Activated CD8-positive, alpha-beta memory T cell treated with anti-CD3 and anti-CD28 coated beads, Interleukin-2, amount 50 U/mL, for 48 hours (primary cell): ENCODE results near the gene GLRX2.

Experiments used
- DNase-seq: peaks from one replicate; pipeline ENCODE4 v3.0.0-alpha.2; 2020

The GLRX2 gene

DNA sequence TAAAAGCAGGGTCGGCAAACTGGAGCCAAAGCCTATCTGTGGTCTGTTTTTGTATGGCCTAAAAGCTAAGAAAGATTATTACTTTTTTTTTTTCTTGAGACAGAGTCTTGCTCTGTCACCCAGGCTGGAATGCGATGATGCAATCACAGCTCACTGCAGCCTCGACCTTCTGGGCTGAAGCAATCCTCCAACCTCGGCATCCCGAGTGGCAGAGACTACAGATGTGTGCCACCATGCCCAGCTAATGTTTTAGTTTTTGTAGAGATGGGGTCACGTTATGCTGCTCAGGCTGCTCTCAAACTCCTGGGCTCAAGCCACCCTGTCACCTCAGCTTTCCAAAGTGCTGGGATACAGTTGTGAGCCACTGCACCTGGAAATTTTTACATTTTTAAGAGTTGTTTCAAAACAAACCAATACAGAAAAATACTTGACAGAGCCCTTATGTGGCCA, 6.5 kb upstream of the GLRX2 start:
- no peak for DNase-seq

DNA sequence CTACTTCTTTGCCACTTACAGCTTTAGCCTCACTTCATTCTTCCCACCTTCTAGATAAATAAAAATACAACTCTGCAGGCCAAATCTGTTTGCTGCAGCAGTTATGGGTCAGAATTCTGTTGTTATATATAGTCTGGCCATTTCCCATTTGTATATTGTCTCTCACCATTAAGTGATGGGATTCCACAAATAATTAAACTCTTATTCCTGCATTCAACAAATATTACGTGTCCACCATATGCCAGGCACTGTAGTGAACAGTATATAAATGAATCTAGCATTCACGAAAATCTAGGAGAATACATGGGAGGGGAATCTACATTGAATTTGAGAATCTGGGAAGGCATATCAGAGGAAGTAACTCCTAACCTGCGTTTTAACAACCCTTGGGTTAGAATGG, 5.7 kb upstream of the GLRX2 start:
- DNase-seq, result no peak

DNA sequence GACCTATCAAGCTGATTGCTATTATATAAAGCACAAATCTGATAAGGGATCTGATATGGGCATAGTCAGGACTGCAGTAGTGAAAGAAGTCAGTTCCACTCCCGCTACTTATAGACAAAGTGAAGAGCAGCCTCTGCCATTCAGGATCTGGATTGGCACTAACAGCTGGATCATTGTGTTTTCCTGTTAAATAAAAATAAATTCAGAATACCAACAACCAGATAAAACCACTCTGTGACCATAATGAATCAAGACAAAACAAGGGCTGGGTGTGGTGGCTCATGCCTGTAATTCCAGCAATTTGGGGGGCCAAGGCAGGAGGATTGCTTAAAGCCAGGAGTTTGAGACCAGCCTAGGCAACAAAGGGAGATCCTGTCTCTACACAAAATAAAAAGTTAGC, 5.0 kb upstream of the GLRX2 start:
- no peak for DNase-seq

DNA sequence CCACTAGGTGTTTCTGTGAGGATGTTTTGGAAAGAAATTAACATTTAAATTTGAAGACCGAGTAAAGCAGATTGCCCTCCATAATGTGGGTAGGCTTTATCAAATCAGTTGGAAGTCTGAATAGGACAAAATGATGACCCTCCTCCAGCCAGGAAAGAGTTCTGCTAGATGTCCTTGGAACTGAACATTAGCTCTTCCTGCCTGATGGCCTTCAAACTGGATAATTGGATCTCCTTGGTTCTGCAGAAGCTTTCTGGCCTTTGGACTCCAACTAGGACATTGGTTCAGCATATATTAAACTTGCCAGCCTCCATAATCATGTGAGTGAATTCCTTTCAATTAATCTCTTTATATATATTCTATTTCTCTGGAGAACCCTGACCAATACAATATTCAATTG, 4.4 kb upstream of the GLRX2 start:
- DNase-seq, result no peak

DNA sequence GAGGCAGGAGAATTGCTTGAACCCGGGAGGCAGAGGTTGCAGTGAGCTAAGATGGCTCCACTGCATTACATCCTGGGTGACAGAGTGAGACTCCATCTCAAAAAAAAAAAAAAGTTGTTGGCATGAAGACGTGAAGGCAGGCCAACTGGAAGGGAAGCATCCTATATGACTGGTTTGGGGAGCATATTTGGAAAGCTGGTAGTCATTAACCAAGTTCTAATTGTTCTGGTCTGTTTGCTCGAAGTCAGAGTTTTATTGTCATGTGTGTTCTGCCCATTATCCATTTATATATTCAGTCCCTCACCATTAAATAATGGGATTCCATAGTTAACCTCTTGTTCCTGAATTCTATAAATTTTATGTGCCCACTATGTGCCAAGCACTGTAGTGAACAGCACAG, 3.3 kb upstream of the GLRX2 start:
- DNase-seq, result no peak

DNA sequence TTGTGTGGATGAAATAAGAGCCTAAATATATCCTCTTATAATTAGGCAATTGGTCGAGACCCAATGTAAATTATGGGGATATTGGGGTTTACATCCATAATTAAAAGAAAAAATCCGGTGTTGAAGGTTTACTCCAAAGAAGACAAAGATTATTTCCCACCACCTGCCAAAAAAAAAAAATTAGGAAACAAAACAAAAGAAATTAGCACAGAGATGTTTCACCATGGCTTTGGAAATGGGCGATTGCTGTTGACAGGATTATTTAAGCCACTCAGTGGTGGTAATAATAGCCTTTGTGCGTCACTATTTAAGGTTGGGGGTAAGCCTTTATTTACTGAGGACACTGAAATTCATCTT, 585 bp upstream of the GLRX2 start:
- DNase-seq, result no peak

DNA sequence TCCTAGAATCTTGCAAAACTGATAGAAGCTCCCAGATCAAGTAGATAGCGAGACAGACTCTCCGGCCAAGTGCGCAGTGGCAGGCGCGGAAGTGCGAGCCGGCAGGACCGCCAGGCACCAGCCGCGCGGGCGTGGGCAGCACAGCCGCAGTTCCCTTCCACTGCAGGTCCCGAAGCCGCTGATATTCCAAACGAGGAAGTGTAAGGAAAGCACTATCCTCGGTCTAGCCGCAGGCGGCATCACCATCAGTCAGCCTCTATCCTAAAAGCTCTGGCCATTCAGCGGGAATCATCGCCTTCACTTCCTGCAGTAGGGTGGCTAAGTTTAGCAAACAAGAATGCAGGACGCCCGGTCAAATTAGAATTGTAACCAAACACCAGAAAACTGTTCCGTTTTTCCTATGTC, 710 bp downstream of the GLRX2 start:
- DNase-seq, result peak; percentile 66

DNA sequence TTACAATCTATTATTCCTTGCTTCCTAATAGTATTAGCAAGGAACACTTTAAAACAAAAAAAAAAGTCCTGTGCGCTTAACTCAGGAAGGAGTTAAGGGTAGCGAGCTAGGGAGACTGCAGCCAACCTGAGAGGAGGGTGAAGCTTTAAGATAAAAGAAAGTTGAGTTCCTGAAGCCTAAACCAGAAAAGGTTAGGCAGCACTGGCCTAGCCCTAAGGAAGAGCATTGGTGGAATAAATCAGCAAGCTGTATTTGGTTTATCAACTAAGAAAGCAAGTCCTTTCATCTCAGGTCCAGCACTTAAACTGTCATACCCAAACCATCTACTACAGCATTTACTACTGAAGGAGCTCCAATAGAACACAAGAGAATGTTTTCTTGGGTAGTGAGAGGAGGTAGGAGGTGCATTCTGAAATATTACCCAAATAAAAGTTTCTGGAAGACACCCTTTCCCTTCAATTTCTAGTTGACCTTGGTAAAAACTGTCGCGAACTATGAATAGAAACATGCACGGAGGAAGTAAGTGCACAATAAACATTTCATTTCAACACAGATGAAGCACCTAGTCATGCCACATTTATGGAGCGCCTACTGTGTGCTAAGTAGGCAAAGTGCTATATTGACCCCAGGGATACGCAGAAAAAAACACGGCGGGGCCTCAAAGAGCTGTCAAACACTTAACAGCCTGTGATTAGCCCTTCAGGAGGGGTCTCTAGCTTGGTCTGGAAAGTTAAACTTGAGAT, 1.3 kb downstream of the GLRX2 start:
- DNase-seq, result no peak

DNA sequence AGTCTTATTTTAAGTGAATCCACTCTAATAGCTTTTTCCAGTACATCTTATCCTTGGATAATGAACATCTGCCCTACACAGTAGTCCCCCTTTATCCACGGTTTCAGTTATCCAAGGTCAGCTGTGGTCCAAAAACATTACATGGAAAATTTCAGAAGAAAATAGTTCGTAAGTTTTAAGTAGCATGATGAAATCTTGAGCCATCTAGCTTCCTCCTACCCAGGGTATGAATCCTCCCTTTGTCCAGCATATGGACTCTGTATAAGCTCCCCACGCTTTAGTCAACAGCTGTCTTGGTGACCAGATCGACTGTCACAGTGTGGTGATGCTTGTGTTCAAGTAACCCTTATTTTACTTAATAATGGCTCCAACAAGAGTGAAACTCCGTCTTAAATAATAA, 2.6 kb downstream of the GLRX2 start:
- no peak for DNase-seq

DNA sequence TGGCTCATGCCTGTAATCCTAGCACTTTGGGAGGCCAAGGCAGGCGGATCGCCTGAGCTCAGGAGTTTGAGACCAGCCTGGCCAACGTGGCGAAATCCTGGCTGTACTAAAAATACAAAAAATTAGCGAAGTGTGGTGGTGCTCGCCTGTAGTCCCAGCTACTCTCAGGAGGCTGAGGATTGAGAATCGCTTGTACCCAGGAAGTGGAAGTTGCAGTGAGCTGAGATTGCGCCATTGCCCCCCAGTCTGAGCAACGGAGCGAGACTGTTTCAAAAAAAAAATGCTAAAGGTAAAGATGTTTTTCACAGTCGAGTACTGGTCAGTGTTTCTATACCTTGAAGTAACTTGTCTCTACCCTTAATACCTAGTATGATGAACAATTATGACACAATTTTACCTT, 11.1 kb downstream of the GLRX2 start:
- DNase-seq, result no peak

DNA sequence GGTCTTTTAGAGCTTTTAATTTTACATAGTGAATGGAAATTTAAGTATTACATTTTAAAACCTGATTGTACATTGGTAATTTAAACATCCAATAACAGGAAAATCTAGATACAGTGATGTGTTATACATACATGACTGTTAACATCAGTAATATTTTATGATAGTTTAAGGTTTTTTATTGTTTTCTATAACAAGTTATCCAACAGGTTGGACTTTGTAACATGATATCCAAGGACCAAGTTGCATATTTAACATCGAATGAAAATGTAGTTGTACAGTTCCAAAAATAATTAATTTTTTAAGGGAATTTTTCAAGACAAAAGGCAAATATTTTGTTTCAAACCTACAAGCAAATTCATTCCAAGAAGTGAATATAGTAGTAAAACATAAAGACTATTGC, 14.3 kb downstream of the GLRX2 start:
- DNase-seq, result no peak

DNA sequence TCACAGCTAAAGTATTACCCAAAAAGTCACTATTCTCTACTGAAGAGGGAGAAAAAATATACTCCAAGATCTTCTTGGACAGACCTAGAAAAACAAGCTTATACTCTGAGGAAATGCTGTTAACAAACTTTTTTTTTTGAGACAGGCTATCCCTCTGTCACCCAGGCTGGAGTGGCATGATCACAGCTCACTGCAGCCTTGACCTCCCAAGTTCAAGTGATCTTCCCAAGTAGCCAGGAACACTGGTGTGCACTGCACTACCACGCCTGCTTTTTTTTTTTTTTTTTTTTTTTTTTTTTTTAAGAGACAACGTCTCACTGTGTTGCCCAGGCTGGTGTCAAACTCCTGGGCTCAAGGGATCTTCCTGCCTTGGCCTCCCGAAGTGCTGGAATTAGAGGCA, 17.3 kb downstream of the GLRX2 start:
- DNase-seq, result no peak

DNA sequence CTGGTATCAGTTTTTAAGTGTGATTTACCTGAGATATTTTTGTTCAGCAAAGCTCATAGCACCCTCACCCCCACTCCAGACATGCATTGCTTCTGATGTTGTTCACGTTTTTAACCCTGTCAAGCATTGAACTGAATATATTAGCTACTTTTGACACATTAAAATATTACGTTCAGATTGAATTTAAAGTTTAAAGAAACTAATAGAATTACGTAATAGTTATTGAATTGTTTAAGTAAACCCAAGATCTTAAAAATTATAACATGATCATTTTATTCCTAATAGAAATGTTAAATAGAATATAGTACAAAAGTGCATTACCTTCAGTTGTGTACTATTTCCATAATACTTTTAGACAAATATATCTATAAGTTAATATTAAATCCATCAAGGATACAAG, 18.9 kb downstream of the GLRX2 start:
- DNase-seq, result no peak

DNA sequence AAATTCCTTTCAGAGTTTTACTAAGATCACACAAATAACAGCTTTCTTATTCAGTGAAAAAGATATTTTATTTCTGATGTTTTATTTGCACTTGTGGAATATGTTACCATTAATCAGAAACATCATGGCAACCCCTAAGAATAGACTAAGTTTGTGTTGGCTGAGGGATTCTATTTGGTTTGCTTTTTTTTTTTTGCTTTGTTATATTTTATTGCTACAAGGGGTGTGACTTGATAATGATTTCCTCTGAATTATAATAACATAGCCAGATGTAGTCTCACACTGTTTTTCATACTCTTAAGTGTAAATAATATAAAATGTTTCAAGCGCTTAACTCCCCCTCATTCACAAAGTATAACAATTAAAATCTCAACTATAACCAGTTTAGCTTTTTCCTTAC, 20.0 kb downstream of the GLRX2 start:
- DNase-seq, result no peak

DNA sequence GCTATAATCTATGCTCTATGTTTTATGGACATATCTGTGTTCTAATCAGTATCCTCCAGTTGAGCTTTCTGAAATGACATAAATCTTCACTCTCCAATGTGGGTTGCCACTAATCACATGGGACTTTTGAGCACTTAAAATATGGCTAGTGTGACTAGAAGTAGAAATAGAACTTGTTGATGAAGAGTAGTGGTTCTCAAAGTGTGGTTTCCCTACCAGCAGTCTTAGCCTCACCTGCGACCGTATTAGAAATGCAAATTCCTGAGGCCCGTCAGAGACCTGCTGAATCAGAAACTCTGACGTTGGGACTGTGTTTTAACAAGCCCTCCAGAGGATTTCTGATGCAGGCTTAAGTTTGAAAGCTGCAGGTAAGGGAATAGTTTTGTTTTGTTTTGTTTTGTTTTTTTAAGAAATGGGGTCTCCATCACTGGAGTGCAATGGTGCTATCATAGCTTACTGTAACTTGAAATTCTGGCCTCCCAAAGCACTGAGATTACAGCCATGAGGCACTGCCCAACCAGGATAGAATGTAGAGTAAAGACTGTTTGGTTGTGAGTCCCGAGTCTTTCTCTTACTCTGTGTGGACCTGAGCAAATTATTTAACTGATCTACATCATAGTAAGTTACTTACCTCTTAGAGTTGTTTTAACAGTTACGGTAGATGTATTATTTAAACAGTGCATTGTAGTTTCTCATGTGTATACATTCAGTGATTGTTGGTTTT, 21.7 kb downstream of the GLRX2 start:
- DNase-seq, result no peak

DNA sequence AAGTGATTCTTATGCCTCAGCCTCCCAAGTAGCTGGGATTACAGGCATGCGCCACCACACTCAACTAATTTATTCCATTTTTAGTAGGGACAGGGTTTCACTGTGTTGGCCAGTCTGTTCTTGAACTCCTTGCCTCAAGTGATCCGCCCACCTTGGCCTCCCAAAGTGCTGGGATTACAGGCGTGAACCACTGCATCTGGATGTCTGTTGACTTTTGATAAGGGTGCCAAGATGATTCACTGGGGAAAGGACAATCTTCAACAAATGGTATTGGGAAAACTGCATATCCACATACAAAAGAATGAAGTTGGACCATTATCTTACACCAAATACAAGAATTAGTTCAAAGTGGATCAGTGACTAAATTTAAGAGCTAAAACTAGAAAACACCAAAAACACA, 26.0 kb downstream of the GLRX2 start:
- DNase-seq, result no peak

DNA sequence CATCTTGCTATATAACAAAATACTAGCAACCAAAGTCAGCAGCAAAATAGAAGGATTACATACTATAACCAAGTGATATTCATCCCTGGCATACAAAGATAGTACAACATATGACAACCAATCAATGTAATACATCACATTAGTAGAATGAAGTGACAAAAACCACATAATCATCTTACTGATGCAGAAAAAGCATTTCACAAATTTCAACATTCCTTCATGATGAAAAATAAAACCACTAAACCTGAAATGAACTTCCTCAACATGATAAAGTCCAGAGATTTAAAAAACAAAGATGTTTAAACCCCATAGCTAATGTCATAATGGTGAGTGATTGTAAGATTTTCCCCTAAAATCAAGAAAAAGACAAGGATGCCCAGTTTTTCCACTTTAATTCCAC, 27.2 kb downstream of the GLRX2 start:
- DNase-seq, result no peak

DNA sequence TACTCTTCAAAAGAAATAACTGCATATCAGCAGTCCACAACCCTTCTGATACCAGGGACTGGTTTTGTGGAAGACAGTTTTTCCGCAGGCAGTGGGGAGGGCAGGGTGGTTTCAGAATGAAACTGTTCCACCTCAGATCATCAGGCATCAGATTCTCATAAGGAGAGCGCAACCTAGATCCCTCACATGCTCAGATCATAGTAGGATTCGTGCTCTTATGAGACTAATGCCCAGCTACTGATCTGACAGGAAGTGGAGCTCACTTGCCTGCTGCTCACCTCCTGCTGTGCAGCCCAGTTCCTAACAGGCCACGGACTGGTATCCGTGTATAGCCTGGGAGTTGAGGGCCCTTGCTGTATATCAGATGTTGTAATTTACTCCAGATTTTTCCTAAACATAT, 34.3 kb downstream of the GLRX2 start:
- no peak for DNase-seq

DNA sequence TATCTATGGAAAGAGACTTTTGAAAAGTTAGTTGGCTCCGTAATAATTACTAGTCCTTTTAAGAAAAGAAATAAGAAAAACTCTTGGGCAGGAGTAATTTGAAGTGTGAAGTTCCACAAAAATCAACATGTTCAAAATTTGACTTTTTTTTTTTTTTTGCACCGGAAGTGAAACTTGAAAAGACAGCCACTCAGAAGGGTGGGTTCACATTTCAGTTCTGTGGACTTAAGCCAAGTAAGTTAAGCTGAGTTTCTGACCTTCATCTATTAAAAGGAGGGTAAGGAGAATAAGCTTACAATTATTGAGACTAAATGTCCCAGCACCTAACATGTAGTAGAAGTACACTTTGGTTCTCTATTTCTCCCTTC, 34.8 kb downstream of the GLRX2 start:
- DNase-seq, result no peak

DNA sequence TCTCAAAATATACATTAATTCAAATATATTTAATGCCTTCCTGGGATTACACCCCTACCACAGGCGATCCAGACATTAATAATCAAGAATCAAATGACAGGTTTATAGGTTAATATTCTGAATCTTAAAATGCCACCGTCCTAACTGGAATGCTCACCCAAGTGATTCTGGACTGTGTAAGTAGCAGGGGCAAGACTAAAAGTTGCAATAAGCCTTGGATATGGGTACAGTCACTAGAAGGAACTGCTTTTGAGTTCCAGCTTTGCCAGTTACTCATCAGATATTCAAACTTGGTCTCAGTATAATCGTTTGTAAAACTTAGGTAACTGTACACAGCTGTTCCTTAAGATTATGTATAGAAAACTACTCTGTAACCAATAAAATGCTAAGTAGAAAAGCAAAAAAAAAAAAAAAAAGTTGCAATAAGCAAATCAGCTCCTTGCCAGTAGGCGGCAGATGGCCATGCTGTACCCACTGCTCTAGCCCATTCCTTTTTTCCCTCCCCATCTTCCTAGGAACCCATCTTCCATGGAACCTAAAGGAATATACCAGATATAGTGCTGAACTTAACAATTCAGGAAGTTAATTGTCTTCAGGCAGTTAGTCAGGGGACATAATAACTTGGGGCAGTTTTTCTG, 35.3 kb downstream of the GLRX2 start:
- DNase-seq, result no peak

DNA sequence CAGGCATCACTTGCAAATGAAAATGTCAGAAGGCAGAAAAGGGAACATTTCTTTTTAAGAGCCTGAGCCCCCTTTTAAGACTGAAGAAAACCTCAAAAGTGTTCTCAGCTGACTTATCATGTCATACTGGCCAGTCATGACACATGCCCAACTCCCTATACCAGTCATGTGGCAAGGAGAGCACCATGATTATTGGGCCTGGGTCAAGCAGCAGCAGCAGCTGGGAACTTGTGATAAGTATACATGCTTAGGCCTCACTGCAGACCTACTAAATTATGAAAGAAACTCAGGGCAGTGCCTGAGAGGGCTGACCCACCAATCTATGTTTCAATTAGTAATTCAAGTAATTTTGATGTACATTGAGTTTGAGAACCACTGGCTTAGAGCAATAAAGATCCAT, 37.2 kb downstream of the GLRX2 start:
- no peak for DNase-seq

DNA sequence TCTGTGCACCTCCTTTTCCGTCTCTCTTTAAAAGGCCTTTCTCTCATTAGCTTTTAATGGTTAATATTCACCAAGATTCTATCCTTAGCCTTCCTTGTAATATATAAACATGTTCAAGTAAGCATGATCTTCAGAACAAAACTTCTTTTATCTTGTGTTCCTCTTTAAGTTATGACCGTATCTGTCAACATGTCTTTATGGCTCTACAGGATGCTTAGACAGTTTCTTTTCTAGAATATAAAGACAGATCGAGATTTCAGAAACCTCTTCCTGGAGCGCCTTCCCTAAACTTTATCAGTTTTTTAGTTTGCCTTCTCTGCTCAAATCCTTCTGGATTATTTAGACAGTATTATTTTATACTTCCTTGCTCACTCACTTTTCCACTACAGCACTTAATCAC, 38.6 kb downstream of the GLRX2 start:
- DNase-seq, result no peak

DNA sequence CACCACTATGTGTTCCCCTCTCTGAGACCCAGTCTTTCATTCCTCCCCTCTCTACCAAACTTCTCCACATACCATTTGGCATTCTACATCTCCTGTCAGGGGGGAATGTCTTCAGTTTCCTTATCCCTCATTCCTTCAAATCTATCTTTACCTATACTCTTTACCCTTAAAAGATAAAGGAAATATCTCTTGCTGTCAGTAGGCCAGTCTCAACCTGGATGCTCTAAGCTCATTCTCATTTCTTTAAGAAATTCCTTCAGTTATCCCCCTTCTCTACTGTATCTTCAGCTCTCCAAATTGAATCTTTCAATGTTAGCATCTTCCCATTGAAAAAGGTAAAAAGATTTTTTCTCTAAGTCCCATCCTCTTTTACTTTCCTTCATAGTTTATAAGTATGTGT, 39.3 kb downstream of the GLRX2 start:
- no peak for DNase-seq

DNA sequence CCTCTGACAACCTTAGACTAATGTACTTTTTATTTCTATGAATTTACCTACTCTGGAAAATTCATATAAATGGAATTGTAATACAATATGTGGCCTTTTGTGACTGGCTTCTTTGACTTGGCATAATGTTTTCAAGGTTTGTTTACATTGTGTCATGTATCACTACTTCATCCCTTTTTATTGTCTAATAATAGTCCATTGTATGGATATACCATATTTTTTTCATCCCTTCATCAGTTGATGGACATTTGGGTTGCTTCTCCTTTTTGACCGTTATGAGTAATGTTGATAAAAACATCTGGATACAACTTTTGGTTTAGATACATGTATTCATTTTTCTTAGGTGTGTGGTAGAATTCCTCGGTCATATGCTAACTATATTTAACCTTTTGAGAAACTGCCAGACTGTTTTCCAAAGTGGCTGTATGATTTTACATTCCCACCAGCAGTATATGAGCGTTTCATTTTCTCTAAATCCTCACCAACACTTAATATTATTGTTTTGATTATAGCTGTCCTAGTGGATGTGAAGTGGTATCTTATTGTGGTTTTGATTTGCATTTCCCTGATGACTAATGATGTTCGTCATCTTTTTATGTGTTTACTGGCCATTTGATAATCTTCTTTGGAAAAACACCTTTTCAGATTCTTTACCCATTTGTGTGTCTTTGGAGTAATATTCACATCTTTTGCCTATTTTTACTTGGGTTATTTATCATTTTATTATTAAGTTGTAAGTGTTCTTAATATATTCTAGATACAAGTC, 42.3 kb downstream of the GLRX2 start:
- no peak for DNase-seq
